GM12878 (cell line): ENCODE results near the gene NPDC1. TPM values are rescaled to one million over a fixed set of nuclear protein-coding genes. Genes with fewer than 3 reads are reported as not detected.

Experiments used
- ATF7 ChIP-seq: fragments of 450-650 bp; IDR thresholded peaks from 2 replicates; pipeline ENCODE4 v1.6.1; 2016; ENCODE audit warnings: low read depth, mild to moderate bottlenecking
- BHLHE40 ChIP-seq, 2 experiments: fragments of 450-650 bp in 1 of 2; IDR thresholded peaks; 2 replicates each; pipeline ENCODE4 v1.6.1; 2011 to 2017; ENCODE audit warnings: low read depth in 2 of 2, borderline replicate concordance in 1 of 2, improper control_type of control experiment in 1 of 2, low read length in 1 of 2, mild to moderate bottlenecking in 1 of 2
- CBX3 ChIP-seq: fragments of 200-600 bp; sonication (generic); IDR thresholded peaks from 2 replicates; pipeline ENCODE4 v1.6.1; 2016; ENCODE audit warnings: low read depth, borderline replicate concordance
- CHD2 ChIP-seq: IDR thresholded peaks from 2 replicates; pipeline ENCODE4 v1.6.1; 2011; ENCODE audit warnings: low read depth, low read length, improper control_type of control experiment, borderline replicate concordance
- CREB1 ChIP-seq: IDR thresholded peaks from 2 replicates; pipeline ENCODE4 v1.6.1; 2012; ENCODE audit warnings: low read depth, mild to moderate bottlenecking, inconsistent platforms
- EZH2 ChIP-seq: IDR thresholded peaks from 2 replicates; pipeline ENCODE4 v1.6.1; 2012; ENCODE audit warnings: low read depth, mild to moderate bottlenecking, control low read depth, inconsistent platforms, low read length, borderline replicate concordance; ENCODE audit not compliant: control insufficient read depth
- MYC ChIP-seq: IDR thresholded peaks from 2 replicates; pipeline ENCODE4 v1.6.1; 2011; ENCODE audit warnings: mild to moderate bottlenecking, low read length, moderate library complexity, inconsistent platforms; ENCODE audit not compliant: insufficient read depth, insufficient replicate concordance, insufficient read length, severe bottlenecking
- NFXL1 ChIP-seq: fragments of 450-650 bp; IDR thresholded peaks from 2 replicates; pipeline ENCODE4 v1.6.1; 2017; ENCODE audit warnings: antibody characterized with exemption, mild to moderate bottlenecking, borderline replicate concordance
- NR2C1 ChIP-seq: fragments of 450-650 bp; IDR thresholded peaks from 2 replicates; pipeline ENCODE4 v1.6.1; 2017; ENCODE audit warnings: antibody characterized with exemption, mild to moderate bottlenecking, moderate library complexity
- NRF1 ChIP-seq: conservative IDR thresholded peaks from 2 replicates; pipeline ENCODE4 v1.6.1; 2011; ENCODE audit warnings: mild to moderate bottlenecking, low read depth, low read length, improper control_type of control experiment
- PAX5 ChIP-seq: IDR thresholded peaks from 2 replicates; pipeline ENCODE4 v1.6.1; 2011; ENCODE audit warnings: low read depth, low read length, borderline replicate concordance
- PAX8 ChIP-seq: fragments of 450-650 bp; IDR thresholded peaks from 2 replicates; pipeline ENCODE4 v1.6.1; 2017; ENCODE audit warnings: mild to moderate bottlenecking, moderate library complexity
- RAD21 ChIP-seq: IDR thresholded peaks from 2 replicates; pipeline ENCODE4 v1.6.1; 2011; ENCODE audit warnings: mild to moderate bottlenecking, low read depth, low read length, moderate library complexity; ENCODE audit not compliant: insufficient read depth
- SKIL ChIP-seq: fragments of 450-650 bp; IDR thresholded peaks from 2 replicates; pipeline ENCODE4 v1.6.1; 2017; ENCODE audit warnings: mild to moderate bottlenecking, low read depth, inconsistent platforms; ENCODE audit not compliant: poor library complexity, severe bottlenecking
- STAT1 ChIP-seq: fragments of 450-650 bp; conservative IDR thresholded peaks from 2 replicates; pipeline ENCODE4 v1.6.1; 2014; ENCODE audit warnings: antibody characterized with exemption, mild to moderate bottlenecking
- TARDBP ChIP-seq: IDR thresholded peaks from 2 replicates; pipeline ENCODE4 v1.6.1; 2016; ENCODE audit warnings: borderline replicate concordance
- USF1 ChIP-seq: IDR thresholded peaks from 2 replicates; pipeline ENCODE4 v1.6.1; 2011; ENCODE audit warnings: borderline replicate concordance, low read depth, mild to moderate bottlenecking, moderate library complexity, mixed read lengths, low read length; ENCODE audit not compliant: insufficient read depth; ENCODE audit errors: extremely low read length
- WRNIP1 ChIP-seq: IDR thresholded peaks from 2 replicates; pipeline ENCODE4 v1.6.1; 2011; ENCODE audit warnings: low read depth, low read length, improper control_type of control experiment, borderline replicate concordance
- YY1 ChIP-seq: IDR thresholded peaks from 2 replicates; pipeline ENCODE4 v1.6.1; 2011; ENCODE audit warnings: low read depth, mild to moderate bottlenecking, low read length
- ZBED1 ChIP-seq: IDR thresholded peaks from 2 replicates; pipeline ENCODE4 v1.6.1; 2016; ENCODE audit warnings: borderline replicate concordance
- ZBTB33 ChIP-seq: fragments of 450-650 bp; IDR thresholded peaks from 2 replicates; pipeline ENCODE4 v1.6.1; 2017; ENCODE audit warnings: mild to moderate bottlenecking
- ZNF217 ChIP-seq: fragments of 450-650 bp; IDR thresholded peaks from 2 replicates; pipeline ENCODE4 v1.6.1; 2017; ENCODE audit warnings: antibody characterized with exemption, mild to moderate bottlenecking
- ZNF24 ChIP-seq: fragments of 450-650 bp; IDR thresholded peaks from 2 replicates; pipeline ENCODE4 v1.6.1; 2017; ENCODE audit warnings: antibody characterized with exemption, mild to moderate bottlenecking
- polyA plus RNA-seq, 11 experiments: library from polyadenylated mRNA; depleted of rRNA in 4 of 11; unstranded in 6 of 11; stranded (reverse) in 5 of 11; fragments of >200 nt; fragmentation: Nextera tagmentation in 4 of 11; fragmentation: Illumina TruSeq in 1 of 11; extraction: Ambion mirVana in 4 of 11; extraction: Trizol in 1 of 11; gene quantifications; 1 replicate in 1 of 11; 2 replicates in 10 of 11; pipeline versions ENCODE4 v1.2.1 to v1.2.3, GENCODE V29; 2011 to 2016; ENCODE audit warnings: inconsistent platforms in 2 of 11, missing spikeins in 2 of 11, low read depth in 1 of 11
- total RNA-seq, 4 experiments: library from RNA; depleted of rRNA in 3 of 4; stranded (reverse); fragments of >200 nt in 3 of 4; fragmentation: Illumina TruSeq in 1 of 4; extraction: Trizol in 1 of 4; gene quantifications; 2 replicates each; pipeline versions ENCODE4 v1.2.1 to v1.2.3, GENCODE V29; 2013 to 2021
- TF ChIP-seq, protein P1 (sequence below): IDR thresholded peaks from 2 replicates; pipeline ENCODE4 v1.6.1; 2012; ENCODE audit warnings: low read depth, low read length, improper control_type of control experiment

The NPDC1 gene
- total and polyA plus RNA-seq, 10 of the 15 experiments (the other 5 are each of a cell fraction or from before 2014, with no cell fraction given), result 0.04 to 1.7 (median 0.77) TPM; not detected in 2

- TF ChIP-seq USF1 (no peak), EZH2 (no peak), ZBED1 (no peak), CREB1 (peak; percentile 75; the same call in 1 of the 2 replicates), STAT1 (0 out of 2 replicates have a peak, but pooled peaks have one; percentile 73), SKIL (no peak), MYC (peak; percentile 15), TARDBP (no peak), CHD2 (0 out of 2 replicates have a peak, but pooled peaks have one; percentile 21), YY1 (peak; percentile 94), ZBTB33 (no peak), NRF1 (peak; percentile 99), CBX3 (no peak), PAX8 (no peak), NR2C1 (no peak), BHLHE40 (IDR thresholded peaks at IDR 0.05; ENCODE audit: borderline replicate concordance in 1 of 2, low read depth in 2 of 2, low read length in 1 of 2) (peak; percentile 35 to 64; a peak in 3 of 4 replicates), ZNF24 (no peak), WRNIP1 (no peak), RAD21 (no peak), NFXL1 (no peak), ZNF217 (no peak), PAX5 (peak; percentile 23; the same call in 1 of the 2 replicates), ATF7 (no peak)
- TF ChIP-seq, protein P1, sequence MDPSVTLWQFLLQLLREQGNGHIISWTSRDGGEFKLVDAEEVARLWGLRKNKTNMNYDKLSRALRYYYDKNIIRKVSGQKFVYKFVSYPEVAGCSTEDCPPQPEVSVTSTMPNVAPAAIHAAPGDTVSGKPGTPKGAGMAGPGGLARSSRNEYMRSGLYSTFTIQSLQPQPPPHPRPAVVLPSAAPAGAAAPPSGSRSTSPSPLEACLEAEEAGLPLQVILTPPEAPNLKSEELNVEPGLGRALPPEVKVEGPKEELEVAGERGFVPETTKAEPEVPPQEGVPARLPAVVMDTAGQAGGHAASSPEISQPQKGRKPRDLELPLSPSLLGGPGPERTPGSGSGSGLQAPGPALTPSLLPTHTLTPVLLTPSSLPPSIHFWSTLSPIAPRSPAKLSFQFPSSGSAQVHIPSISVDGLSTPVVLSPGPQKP, result 0 out of 2 replicates have a peak, but pooled peaks have one; percentile 7
Measured at GRCh38 chr9:137086531-137087408, 40.8 kb upstream of the NPDC1 start, which contains the start of gene MAN1B1 (continued).
